Measurements from ENCODE around the gene KNDC1.

Gene KNDC1

DNA sequence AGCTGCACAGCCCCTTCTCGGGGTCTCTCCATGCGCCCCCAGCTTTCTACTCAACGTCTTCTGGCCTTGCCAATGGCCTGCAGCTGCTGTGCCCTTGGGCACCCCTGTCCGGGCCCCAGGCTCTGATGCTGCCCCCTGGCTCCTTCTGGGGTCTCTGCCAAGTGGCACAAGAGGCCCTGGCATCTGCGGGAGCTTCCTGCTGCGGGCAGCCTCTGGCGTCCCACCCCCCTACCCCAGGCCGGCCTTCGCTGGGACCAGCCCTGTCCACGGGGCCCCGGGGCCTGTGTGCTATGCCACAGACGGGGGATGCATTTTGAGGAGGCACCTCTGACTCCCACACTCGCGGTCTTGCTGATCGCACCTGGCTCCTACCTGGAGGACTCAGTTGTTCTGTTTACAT is 80.0 kb downstream of the KNDC1 start:
- DNase-seq (ENCODE audit: low read depth in 2 of 2) = no peak

DNA sequence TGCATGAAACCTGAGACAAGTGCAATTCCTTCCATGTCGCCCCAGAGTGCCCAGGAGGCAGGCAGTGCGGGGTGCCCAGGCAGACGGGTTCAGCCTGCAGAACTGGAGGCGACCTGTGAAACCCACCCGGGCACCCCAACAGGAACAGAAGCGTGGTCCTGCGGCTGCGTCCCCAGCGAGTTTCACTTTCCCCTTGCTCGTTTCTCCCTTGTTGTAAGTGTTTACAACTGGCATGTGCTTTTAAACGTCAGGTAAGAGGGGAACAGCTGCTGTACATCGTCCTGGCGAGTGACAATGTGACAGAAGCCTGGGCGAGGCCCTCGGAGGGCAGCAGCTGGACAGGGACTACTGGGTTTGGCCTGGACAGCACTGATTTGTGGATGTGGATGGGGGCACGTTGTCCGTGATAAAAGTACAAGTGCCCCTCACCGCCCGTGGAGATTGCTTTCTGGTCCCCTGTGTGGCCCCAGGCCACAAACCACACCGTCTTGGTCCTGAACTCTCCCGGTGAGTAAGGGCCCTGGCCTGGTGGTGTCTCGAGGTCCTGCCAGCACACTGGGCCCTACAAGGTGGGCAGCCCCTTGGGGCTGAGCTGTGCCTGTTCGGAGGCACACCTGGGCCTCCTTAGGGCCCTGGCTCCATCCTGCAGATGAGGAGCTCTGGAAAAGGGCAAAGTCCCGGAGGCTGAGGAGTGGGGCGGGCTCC is 81.6 kb downstream of the KNDC1 start:
- DNase-seq (ENCODE audit: low read depth in 2 of 2) = no peak

DNA sequence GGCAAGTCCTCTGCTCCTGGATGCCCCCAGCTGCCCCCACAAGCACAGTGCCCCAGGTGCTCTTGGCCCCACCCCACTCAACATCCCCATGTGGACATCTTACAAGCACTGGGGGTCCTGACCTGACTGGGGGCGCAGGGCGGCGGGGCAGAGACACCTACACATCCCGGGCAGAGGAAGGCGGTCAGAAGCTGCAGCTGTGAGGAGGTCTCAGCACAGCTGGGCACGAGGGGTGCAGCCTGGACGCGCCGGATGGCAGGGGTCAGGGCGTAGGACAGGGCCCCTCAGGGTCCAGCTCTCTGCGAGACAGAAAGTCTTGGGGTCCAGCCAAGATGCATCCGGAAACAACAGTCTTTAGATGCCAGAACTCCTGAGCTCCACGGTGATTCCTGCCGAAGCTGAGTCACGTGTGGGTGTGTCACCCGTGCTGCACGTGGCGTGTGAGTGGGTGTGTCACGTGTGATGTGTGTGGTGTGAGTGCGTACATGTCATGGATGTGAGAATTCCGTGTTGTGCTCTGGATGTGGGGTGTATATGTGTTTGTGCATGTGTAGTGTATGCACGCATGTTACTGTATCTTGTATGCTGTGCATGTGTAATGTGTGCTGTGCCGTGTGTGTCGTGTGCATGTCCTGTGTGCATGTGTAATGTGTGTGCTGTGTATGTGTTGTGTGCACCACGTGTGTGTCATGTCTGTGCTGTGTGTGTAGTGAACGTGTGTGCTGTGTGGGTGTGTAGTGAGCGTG is 82.8 kb downstream of the KNDC1 start:
- DNase-seq (ENCODE audit: low read depth in 2 of 2) = no peak

DNA sequence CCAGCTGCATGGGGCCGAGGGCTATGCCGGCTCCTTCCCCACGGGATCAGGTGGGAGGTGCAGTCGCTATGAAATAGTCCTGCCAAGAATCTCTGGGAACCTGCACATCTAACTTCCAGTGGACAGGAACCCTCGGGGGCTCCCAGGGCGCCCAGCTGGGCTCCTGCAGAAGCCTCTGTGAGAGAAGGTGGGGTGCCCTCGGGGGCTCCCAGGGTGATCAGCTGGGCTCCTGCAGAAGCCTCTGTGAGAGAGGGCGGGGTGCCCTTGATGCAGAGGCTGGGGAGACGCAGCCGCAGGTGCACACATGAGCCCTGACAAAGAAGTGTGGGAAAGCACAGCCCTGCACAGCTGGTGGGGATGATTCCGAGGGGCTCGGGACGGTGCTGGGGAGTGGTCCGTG is 83.6 kb downstream of the KNDC1 start:
- DNase-seq (ENCODE audit: low read depth in 2 of 2) = no peak

DNA sequence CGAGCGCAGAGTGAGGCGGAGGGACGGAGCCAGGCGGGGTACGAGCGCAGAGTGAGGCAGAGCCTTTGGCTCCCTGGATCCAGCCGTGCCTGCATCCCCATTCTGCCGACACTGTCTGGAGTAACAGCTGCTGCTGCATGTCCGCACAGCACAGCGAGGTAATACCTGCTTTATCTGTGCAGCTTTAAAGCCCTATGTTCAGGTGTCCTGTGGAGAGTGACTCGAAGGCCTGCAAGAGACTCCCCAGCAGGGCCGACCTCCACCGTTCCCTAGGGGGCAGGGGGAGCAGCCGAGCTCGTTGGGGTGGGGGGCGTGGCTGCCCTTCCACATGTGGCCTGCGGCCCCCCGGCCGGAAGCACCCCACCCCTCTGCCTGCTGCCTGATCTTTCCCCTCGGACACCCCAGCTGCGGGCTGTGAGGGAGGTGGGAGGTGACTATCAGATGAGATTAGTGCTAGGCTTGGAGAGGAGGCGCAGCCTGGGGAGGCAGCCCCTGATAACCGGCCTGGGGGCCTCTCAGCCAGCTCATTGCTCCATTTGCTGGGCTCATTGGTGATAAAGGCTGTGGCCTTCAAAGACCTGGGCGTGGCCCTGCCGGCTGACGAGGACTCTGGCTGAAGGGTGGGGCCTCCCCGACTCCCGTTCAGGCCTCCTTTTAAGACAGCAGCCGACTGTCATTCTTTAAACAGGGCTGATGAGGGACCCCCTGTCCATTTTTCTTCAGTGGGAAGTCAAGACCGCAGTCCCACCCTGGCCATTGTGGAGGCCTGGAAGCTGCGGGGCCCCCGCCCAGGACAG is 85.6 kb downstream of the KNDC1 start:
- DNase-seq (ENCODE audit: low read depth in 2 of 2) = no peak

DNA sequence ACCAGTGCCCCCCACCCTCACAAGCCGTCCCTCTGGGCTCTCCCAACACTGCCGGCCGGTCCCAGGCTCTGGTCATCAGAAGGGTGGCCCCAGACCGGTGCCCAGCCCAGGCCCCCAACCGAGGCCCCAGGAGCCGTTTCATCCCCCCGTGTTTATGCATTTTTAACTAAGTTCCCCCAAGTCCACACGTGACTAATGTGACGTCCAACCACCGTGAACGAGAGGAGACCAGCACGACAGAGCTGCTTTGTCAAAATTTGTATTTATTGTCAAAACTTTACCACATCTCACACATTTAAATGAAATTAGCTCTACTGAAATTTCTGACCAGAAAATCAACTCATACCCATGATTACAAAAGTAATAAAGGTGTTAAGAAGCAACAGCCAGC is 86.2 kb downstream of the KNDC1 start:
- DNase-seq (ENCODE audit: low read depth in 2 of 2) = no peak

DNA sequence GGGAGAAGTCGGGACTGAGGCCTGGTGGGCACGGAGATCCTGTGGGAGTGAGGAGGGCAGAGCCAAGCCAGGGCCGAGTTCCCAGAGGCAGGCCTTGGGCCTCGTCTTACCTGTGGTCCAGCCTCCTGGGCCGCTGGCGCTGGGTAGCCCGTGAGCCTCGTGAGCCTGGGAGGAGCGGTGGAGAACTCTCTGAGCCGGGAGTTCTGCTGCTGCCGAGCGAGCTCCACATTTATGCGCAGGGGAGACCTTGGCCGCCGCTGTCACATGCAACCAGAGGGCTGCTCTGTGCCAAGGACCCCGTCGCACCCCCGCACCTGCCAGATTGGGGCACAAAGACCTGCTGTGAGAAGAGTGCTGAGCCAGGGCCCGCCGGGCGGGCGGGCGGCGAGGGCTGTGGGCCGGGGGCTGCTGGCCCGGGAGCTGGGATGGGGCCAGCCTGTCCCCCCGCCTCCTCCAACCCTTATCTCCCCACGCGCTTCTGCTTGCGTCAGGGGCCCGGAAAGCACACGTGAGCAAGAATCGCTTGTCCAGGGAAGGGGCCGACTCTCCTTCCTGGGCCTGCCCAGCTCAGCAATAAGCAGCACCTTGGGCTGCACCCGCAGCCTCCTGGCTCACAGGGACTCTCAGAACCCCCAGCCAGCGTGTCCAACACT is 87.8 kb downstream of the KNDC1 start:
- DNase-seq (ENCODE audit: low read depth in 2 of 2) = no peak

DNA sequence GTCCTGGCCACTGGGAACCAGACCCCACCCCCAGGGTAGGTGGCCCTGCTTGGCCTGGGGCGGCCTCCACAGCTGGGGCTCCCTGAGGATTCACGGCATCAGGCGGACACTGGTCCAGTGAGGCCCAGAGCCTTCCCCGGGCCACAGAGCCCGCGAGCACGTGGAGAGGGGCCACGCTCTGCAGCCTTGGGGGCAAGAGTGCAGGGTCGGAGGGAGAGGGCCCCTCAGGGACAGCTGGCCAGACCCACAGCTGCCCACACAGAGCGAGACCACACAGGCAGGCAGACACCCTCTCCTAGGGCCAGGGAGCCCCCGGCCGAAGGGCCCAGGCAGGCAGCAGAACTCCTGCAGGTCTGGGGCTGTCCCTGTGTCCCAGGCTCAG is 88.3 kb downstream of the KNDC1 start:
- no peak for DNase-seq (ENCODE audit: low read depth in 2 of 2)

DNA sequence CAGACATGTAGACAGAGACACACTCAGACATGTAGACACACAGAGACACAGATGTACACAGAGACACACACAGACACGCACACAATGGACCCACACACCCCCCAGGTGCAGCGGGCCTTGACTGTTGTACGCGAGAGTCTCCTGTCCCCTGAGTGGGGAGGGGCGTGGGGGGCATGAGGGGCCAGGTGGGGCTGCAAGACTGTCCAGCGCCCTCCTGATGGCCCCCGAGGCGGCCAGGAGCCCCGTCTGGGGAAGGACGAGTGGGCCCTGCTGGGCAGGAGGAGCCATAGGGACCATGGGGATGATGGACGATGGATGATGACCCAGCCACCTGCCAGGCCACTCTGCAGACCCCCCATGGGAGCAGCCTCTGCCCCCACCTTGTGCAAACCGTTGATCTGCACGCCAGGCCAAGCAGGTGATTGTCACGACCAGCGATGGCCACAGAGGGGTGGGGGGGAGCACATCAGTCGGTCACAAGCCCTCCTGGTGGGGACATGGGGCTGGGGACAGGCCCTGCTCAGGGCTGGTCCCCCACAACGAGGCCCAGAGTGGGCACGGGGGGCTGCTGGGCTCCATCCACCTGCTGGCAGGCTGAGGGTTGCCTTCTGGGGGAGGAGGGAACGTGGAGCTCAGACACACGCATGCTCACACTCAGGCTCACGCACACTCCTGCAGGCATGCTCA is 89.2 kb downstream of the KNDC1 start:
- DNase-seq (ENCODE audit: low read depth in 2 of 2) = no peak

DNA sequence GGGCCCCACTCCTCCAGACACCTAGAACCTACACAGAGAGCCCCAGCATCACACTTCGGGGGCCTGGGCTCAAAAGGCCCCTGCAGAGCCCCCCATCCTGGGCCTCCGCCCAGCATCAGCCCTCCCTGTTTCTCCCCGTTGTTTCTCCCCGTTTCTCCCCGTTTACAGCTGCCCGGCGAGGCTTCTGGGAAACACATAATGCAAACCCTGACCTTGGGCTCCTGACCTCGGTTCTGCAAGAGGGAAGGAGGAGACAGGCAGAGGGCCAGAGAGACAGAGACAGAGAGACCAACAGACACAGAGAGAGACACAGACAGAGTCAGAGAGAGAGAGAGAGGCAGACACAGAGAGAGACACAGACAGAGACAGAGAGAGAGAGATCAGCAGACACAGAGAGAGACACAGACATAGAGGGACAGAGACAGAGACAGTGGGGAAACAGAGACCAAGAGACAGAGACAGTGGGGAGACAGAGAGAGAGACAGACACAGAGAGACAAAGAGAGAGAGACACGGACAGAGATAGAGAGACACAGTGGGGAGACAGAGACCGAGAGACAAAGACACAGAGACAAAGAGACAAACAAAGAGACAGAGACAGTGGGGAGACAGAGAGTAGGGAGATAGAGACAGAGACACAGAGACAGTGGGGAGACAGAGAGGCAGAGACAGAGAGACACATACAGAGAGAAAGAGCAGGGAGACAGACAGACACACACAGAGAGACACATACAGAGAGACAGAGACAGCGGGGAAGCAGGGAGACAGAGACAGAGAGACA is 90.1 kb downstream of the KNDC1 start:
- DNase-seq (ENCODE audit: low read depth in 2 of 2) = no peak

DNA sequence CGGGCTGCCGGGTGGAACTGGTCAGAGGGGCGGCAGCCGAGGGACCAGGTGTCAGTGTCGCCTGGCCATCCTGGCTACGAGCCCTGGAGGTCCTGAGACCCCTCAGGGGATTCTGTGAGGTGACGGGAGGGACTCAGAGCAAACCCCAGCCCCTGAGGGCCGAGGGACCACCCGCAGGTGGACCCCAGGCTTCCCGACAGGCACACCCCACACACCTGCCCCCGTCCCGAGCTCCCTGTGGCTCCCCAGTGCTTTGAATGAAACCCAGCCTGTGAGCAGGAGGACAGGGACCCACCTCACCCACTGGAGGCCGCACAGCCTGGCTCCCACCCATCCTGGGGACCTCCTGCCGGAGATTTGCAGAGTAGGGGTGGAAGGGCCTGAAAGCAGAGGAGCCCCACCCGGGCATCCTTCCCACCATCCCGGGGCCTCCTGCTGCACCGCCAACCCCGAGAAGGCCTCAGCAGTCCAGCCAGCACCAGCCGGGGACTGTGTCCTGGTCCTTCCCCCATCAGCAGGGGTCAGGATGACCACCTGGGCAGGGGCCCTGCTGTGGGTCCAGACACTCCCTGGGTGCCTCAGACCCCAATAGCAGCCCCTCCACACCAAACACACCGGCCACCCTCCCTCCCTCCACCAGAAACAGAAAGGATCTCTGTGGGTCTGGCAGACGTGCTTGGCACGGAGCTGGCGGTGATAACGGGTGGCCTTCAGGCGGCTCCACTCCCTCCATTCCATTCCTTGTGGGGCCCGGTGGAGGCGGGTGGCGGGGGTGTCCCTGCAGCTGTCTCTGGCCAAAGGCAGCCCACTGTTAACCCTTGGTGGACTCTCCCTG is 91.6 kb downstream of the KNDC1 start:
- no peak for DNase-seq (ENCODE audit: low read depth in 2 of 2)

DNA sequence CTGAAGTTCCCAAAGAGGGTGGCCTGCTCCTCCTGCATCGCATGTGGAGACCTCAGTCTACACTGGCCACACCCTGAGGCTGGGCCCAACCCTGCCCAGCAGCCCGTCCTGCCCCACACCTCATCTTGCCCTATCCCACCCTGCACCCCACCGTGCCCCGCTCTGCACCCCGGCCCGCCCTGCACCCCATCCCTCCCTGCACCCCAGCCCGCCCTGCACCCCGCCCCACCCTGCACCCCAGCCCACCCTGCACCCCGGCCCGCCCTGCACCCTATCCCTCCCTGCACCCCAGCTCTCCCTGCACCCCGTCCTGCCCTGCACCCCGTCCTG is 92.2 kb downstream of the KNDC1 start:
- no peak for DNase-seq (ENCODE audit: low read depth in 2 of 2)

DNA sequence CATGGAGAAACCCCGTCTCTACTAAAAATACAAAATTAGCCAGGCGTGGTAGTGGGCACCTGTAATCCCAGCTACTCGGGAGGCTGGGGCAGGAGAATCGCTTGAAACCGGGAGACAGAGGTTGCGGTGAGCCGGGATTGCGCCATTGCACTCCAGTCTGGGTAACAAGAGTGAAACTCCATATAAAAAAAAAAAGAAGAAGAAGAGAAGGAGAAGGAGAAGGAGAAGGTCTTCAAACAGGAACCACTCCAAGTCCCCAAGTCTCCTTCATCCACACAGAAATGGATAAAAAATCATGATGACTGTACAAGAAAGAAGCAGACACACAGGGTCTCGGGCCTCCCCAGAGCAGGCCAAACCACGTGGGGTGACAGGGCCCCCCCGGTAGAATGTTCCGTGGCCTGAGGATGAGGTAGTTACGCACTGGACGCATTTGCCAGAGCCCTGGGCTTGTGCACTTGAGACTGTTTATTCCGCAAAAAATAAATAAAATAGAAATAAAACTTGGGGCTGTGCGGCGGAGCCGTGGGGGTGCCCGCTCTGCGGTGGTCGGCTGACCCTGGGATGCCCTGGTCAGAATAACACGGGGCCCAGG is 93.4 kb downstream of the KNDC1 start:
- DNase-seq (ENCODE audit: low read depth in 2 of 2) = no peak

DNA sequence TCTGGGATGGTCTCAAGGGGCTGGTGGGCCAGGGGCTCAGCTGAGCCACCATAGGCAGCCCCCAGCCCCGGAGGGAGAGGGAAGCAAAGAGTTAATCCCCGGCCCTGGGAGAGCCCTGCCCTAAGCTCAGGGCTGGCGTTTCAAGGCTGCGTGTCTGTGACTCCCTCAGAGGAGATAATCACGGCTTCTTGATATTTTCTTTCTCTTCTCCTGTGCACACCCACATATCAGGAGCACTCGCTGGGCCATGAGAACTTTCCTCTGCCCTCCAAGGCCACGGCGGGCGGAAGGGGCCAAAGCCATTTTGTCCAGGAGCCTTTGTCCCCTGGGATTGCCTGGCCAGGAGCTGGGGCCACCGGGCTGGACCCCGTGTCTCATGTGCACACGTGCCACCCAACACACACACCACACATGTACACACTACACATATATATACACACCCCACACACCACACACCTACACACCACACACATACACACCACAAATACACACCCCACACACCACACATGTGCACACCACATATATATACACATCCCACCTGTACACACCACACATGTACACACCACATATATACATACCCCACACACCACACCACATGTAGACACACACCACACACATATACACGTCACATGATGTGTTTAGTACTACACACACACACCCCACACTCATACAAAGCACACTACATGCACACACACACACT is 94.6 kb downstream of the KNDC1 start:
- DNase-seq (ENCODE audit: low read depth in 2 of 2) = no peak

DNA sequence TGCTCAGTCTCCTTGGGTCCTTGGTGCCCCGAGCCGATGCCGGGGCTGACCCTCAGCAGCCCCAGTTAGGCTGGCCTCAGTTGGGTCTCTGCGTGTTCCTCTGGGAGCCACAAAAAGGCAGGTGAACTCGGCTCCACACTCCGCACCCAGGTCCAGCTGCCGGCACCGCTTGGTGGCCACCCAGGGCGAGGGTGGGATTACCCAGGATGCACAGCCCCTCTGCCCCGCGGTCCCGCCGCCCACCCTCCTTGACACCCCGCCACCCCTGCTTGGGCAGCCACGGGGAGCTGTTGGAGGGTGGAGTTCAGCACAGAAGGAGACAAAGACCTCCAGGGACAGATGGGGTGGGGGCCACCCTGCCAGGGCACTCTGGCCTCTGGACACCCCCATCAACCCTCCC is 95.3 kb downstream of the KNDC1 start:
- DNase-seq (ENCODE audit: low read depth in 2 of 2) = no peak

DNA sequence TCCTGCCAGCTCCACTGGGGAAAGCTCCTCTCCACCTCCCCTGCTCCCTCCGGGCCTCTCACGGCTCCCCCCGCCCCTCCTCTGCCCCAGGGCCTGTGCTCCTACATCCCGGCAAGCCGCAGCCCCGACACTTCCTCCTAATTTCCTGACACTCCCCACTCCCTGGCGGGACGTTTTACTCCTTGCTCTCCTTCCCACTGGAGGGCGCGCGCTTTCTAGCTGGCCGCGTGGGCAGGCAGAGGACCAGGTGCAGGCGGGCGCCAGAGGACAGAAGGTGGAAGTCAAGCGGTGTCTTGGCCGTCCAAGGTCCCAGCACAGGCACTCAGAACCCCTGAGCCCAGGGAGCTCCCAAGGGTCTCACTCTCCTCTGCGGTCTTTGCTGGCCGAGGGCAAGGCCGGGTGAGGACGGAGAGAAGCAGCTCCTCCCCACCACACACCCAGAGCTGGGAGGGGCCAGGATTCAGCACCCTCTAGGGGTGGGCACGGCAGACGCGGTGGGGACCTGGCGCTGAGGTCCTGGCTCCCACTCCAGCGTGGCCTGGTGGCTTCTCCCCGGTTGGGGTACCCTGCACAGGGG is 97.6 kb downstream of the KNDC1 start:
- no peak for DNase-seq (ENCODE audit: low read depth in 2 of 2)

DNA sequence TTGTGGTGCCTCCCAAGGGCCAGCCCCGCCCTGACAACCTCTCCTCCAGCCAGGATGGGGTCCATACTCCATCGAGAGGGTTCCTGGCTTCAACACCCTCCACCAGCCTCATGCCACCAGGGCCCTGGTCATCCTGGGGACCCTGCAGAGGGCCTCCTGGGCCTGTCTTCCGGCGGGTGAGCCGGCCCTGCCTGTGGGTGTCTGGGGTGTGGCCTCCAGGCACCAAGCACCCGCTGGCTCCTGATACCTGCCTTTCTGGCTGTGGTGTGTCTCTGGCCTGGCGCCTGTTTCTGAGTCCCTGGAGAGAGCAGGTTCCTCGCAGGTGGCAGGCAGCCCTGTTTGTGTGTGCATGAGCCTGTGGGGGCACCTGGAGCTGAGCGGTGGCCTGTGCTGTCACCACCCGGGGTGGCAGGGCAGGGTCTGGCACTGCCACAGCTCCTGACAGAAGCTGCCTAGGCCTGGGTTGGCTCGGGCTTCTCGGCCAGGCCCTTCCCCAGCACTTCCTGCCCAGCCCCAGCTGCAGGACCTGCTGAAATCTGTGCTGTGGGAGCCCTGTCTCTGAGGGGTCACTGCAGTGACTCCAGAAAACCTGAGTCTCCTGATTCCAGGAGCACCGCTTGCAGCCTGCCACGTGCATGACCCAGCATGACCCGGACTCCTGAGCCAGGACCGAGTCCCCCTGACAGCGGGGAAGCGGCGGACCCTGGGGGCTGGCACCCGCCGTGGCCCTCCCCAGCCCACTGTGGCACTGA is 98.2 kb downstream of the KNDC1 start:
- no peak for DNase-seq (ENCODE audit: low read depth in 2 of 2)

Measured in fibroblast of skin of left biceps (primary cell).